Measurements from ENCODE around the gene DTHD1. TPM values are rescaled to one million over a fixed set of nuclear protein-coding genes. Genes with fewer than 3 reads are reported as not detected.
A peak's percentile ranks its signal among the peaks of the same experiment; 100 is the strongest.

The DTHD1 gene
- total RNA-seq, 4 donors from 2014 or later: 0.26 to 0.66 TPM; not detected in 2

DNA sequence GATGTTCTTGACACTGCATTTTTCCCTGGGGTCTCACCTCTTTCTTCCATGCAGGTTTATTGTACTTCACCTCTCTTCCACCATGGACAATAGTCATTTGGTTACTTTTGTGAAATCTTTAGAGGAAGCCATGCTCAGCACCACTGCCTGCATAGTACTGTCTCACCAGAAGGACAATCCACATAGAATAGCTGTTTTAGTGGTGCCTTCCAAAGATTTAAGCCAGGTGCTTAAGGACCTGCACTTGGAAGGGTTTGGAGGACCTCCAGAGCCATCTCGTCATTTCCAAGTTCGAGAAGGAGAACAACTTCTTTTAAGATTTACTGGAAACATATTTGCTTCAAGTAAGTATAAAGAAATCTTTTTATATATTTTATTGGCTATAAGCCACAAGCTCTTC, 26.7 kb downstream of the DTHD1 start:
- Histone ChIP-seq H3K27ac (replicated peaks in 1 of 4) (no peak overlapping the region), H3K4me1 (no peaks in the 10 kb centered on the region), H3K4me3 (no peak overlapping the region), H3K36me3 (no peaks in the 10 kb centered on the region), H3K9me3 (no peaks in the 10 kb centered on the region), H3K27me3 (no peaks in the 10 kb centered on the region)
- TF ChIP-seq EP300 (IDR thresholded peaks at IDR 0.05) (no peak), POLR2A (IDR thresholded peaks at IDR 0.05; ENCODE audit: low read depth) (no peak), POLR2AphosphoS5 (IDR thresholded peaks at IDR 0.05) (no peak), CTCF (IDR thresholded peaks at IDR 0.05) (no peak)
- no peak for DNase-seq (ENCODE audit: extremely low spot score)
- WGBS: 17% methylated on average over 2 of the region's 2 CpGs
- intact Hi-C loops (cut with DNase I): no loop called here

GRCh38 chr4:36310216-36310615, 28.8 kb downstream of the DTHD1 start:
- no peaks in the 10 kb centered on the region for H3K36me3 ChIP-seq
- TF ChIP-seq POLR2A (IDR thresholded peaks at IDR 0.05; ENCODE audit: low read depth) (no peak), EP300 (IDR thresholded peaks at IDR 0.05) (no peak), POLR2AphosphoS5 (IDR thresholded peaks at IDR 0.05) (no peak), CTCF (IDR thresholded peaks at IDR 0.05) (no peak)
- no peaks in the 10 kb centered on the region for H3K4me1 ChIP-seq
- intact Hi-C loops (cut with DNase I): no loop called here
- no peaks in the 10 kb centered on the region for H3K27me3 ChIP-seq
- no peak overlapping the region for H3K27ac ChIP-seq (replicated peaks in 1 of 4)
- no peak for DNase-seq (ENCODE audit: extremely low spot score)
- 48% methylated on average over 4 of the region's 4 CpGs for WGBS
- H3K4me3 ChIP-seq: no peak overlapping the region
- H3K9me3 ChIP-seq: no peaks in the 10 kb centered on the region

GRCh38 chr4:36310793-36311192, 29.4 kb downstream of the DTHD1 start:
- H3K36me3 ChIP-seq: no peaks in the 10 kb centered on the region
- no peak overlapping the region for H3K27ac ChIP-seq (replicated peaks in 1 of 4)
- no peaks in the 10 kb centered on the region for H3K9me3 ChIP-seq
- intact Hi-C loops (cut with DNase I): no loop called here
- no peaks in the 10 kb centered on the region for H3K27me3 ChIP-seq
- WGBS: 71% methylated on average over 8 of the region's 8 CpGs
- no peak for DNase-seq (ENCODE audit: extremely low spot score)
- no peaks in the 10 kb centered on the region for H3K4me1 ChIP-seq
- no peak overlapping the region for H3K4me3 ChIP-seq
- TF ChIP-seq POLR2AphosphoS5 (IDR thresholded peaks at IDR 0.05) (peak in 1 of 2 donors; percentile 17), EP300 (IDR thresholded peaks at IDR 0.05) (no peak)

GRCh38 chr4:36312511-36312910, 31.1 kb downstream of the DTHD1 start:
- TF ChIP-seq POLR2AphosphoS5 (IDR thresholded peaks at IDR 0.05): no peak
- H3K27ac ChIP-seq (replicated peaks in 1 of 4): no peak overlapping the region
- no peaks in the 10 kb centered on the region for H3K4me1 ChIP-seq
- no peaks in the 10 kb centered on the region for H3K27me3 ChIP-seq
- 76% methylated on average over 3 of the region's 3 CpGs for WGBS
- DNase-seq (ENCODE audit: extremely low spot score): no peak
- no peaks in the 10 kb centered on the region for H3K36me3 ChIP-seq
- H3K4me3 ChIP-seq: no peak overlapping the region
- intact Hi-C loops (cut with DNase I): no loop called here
- no peaks in the 10 kb centered on the region for H3K9me3 ChIP-seq

DNA sequence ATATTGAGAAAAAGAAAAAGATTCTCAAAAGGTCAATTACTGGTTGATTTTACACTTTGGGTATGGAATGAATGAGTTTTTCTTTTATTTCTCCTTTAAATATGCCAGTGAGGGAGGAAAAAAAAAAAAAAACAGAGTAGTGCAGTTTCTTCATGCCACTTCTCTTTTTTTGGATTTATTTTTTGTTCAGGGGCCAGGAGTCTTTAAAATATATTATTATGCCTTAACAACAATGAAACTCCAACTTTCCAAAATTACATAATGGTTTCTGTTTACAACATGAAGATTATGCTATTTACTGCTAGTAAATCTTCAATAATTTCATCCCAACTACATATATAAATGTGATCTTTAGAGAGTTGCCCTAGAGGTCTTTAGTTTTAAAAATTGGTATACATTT, 31.9 kb downstream of the DTHD1 start:
- no peaks in the 10 kb centered on the region for H3K36me3 ChIP-seq
- H3K4me3 ChIP-seq: no peak overlapping the region
- H3K9me3 ChIP-seq: no peaks in the 10 kb centered on the region
- TF ChIP-seq POLR2AphosphoS5 (IDR thresholded peaks at IDR 0.05) (no peak), POLR2A (IDR thresholded peaks at IDR 0.05; ENCODE audit: low read depth) (no peak), EP300 (IDR thresholded peaks at IDR 0.05) (no peak), CTCF (IDR thresholded peaks at IDR 0.05) (no peak)
- intact Hi-C loops (cut with DNase I): no loop called here
- no peaks in the 10 kb centered on the region for H3K4me1 ChIP-seq
- H3K27me3 ChIP-seq: no peaks in the 10 kb centered on the region
- no peak overlapping the region for H3K27ac ChIP-seq (replicated peaks in 1 of 4)
- DNase-seq (ENCODE audit: extremely low spot score): no peak

- WGBS: 68% methylated on average over 1 of the region's 1 CpG
- no peak for TF ChIP-seq EP300 (IDR thresholded peaks at IDR 0.05)
- no peak for TF ChIP-seq POLR2A (IDR thresholded peaks at IDR 0.05; ENCODE audit: low read depth)
- no peak for TF ChIP-seq CTCF (IDR thresholded peaks at IDR 0.05)
- no peak for TF ChIP-seq POLR2AphosphoS5 (IDR thresholded peaks at IDR 0.05)
- Histone ChIP-seq H3K4me1 (no peaks in the 10 kb centered on the region), H3K9me3 (no peaks in the 10 kb centered on the region), H3K36me3 (no peaks in the 10 kb centered on the region), H3K4me3 (no peak overlapping the region), H3K27ac (replicated peaks in 1 of 4) (no peak overlapping the region), H3K27me3 (no peaks in the 10 kb centered on the region)
- no peak for DNase-seq (ENCODE audit: extremely low spot score)
- intact Hi-C loops (cut with DNase I): no loop called here
Measured at GRCh38 chr4:36313703-36314102, 32.3 kb downstream of the DTHD1 start.

Measured in esophagus muscularis mucosa (tissue), 4 donors.